K562 (cell line): Measurements from ENCODE around the gene SEBOX. TPM values are rescaled to one million over a fixed set of nuclear protein-coding genes. Genes with fewer than 3 reads are reported as not detected.
A peak's percentile ranks its signal among the peaks of the same experiment; 100 is the strongest.

Experiments used
- CCNT2 ChIP-seq: IDR thresholded peaks from 2 replicates; pipeline ENCODE4 v1.6.1; 2011; ENCODE audit warnings: borderline replicate concordance, low read depth, mild to moderate bottlenecking, moderate library complexity, mixed read lengths, low read length; ENCODE audit not compliant: insufficient read length; ENCODE audit errors: extremely low read depth
- CXXC5 ChIP-seq: fragments of 250-450 bp; sonication (Bioruptor Pico); IDR thresholded peaks from 2 replicates; pipeline ENCODE4 v1.8.0; 2022; ENCODE audit warnings: inconsistent platforms, mild to moderate bottlenecking, moderate library complexity
- HDAC1 ChIP-seq, 2 experiments: fragments of 450-650 bp; IDR thresholded peaks; 2 replicates each; pipeline ENCODE4 v1.6.1; 2016 to 2017; ENCODE audit warnings: inconsistent platforms in 1 of 2, mild to moderate bottlenecking in 1 of 2, moderate library complexity in 1 of 2
- IFI16 ChIP-seq: fragments of 250-450 bp; sonication (Bioruptor Pico); IDR thresholded peaks from 2 replicates; pipeline ENCODE4 v2.1.2; 2022; ENCODE audit warnings: mild to moderate bottlenecking, inconsistent platforms
- NONO ChIP-seq, 2 experiments: fragments of 200-400 bp in 1 of 2; fragments of 450-650 bp in 1 of 2; formaldehyde crosslinking in 1 of 2; IDR thresholded peaks; 2 replicates each; pipeline ENCODE4 v1.6.1; 2017; ENCODE audit warnings: low read depth in 2 of 2, mild to moderate bottlenecking in 2 of 2, moderate library complexity in 2 of 2, low read length in 1 of 2
- PCBP1 ChIP-seq: fragments of 200-400 bp; formaldehyde crosslinking; IDR thresholded peaks from 2 replicates; pipeline ENCODE4 v1.6.1; 2018; ENCODE audit warnings: mild to moderate bottlenecking, low read depth, low read length; ENCODE audit not compliant: poor library complexity, severe bottlenecking
- PHF8 ChIP-seq: fragments of 200-600 bp; sonication (generic); IDR thresholded peaks from 2 replicates; pipeline ENCODE4 v1.6.1; 2012; ENCODE audit warnings: mixed run types, mild to moderate bottlenecking, inconsistent platforms, low read length, moderate library complexity, borderline replicate concordance
- POLR2A ChIP-seq: fragments of 450-650 bp; conservative IDR thresholded peaks from 2 replicates; pipeline ENCODE4 v1.6.1; 2016
- RFX1 ChIP-seq: fragments of 450-650 bp; IDR thresholded peaks from 2 replicates; pipeline ENCODE4 v1.6.1; 2016; ENCODE audit warnings: mild to moderate bottlenecking, moderate library complexity
- SAFB ChIP-seq: fragments of 200-400 bp; formaldehyde crosslinking; IDR thresholded peaks from 2 replicates; pipeline ENCODE4 v1.6.1; 2017; ENCODE audit warnings: low read depth, low read length, borderline replicate concordance
- SMAD3 ChIP-seq: fragments of 450-650 bp; formaldehyde crosslinking; conservative IDR thresholded peaks from 2 replicates; pipeline ENCODE4 v1.4.0; 2020; ENCODE audit warnings: mild to moderate bottlenecking
- TBP ChIP-seq: optimal IDR thresholded peaks from 2 replicates; pipeline ENCODE3; 2011; ENCODE audit warnings: low read depth, low read length, improper control_type of control experiment
- TRIM24 ChIP-seq, 2 experiments: fragments of 450-650 bp; IDR thresholded peaks; 2 replicates each; pipeline ENCODE4 v1.6.1; 2016
- ZFX ChIP-seq: sonication (generic); formaldehyde crosslinking; IDR thresholded peaks from 2 replicates; pipeline ENCODE4 v1.8.0; 2022; ENCODE audit warnings: mild to moderate bottlenecking, missing genetic modification reagents, moderate library complexity
- polyA plus RNA-seq, 8 experiments: library from polyadenylated mRNA; depleted of rRNA in 4 of 8; stranded (reverse) in 5 of 8; unstranded in 3 of 8; fragments of >200 nt; fragmentation: Nextera tagmentation in 2 of 8; fragmentation: Illumina TruSeq in 1 of 8; extraction: Ambion mirVana in 2 of 8; extraction: Trizol in 1 of 8; gene quantifications; 2 replicates each; pipeline versions ENCODE4 v1.2.1 to v1.2.3, GENCODE V29; 2011 to 2014; ENCODE audit warnings: inconsistent platforms in 1 of 8, missing spikeins in 1 of 8
- total RNA-seq, 7 experiments: library from RNA; depleted of rRNA in 6 of 7; stranded (reverse); fragments of >200 nt in 6 of 7; fragmentation: Illumina TruSeq in 2 of 7; extraction: Trizol in 2 of 7; gene quantifications; 2 replicates each; pipeline versions ENCODE4 v1.2.1 to v1.2.3, GENCODE V29; 2011 to 2021; ENCODE audit warnings: low replicate concordance in 1 of 7
- TF ChIP-seq, protein P1 (sequence below), 2 experiments: fragments of 450-650 bp in 1 of 2; IDR thresholded peaks; 2 replicates each; pipeline ENCODE4 v1.6.1; 2011 to 2017; ENCODE audit warnings: low read depth in 2 of 2, antibody characterized with exemption in 1 of 2, borderline replicate concordance in 1 of 2, low read length in 1 of 2, mild to moderate bottlenecking in 1 of 2, mixed read lengths in 1 of 2; ENCODE audit not compliant: control insufficient read depth in 1 of 2
- TF ChIP-seq, protein P2 (sequence below), 2 experiments: fragments of 250-450 bp in 1 of 2; fragments of 450-650 bp in 1 of 2; sonication (Bioruptor Pico) in 1 of 2; IDR thresholded peaks; 2 replicates each; pipeline versions ENCODE4 v1.6.1 to v1.8.0; 2016 to 2021; ENCODE audit warnings: mild to moderate bottlenecking in 2 of 2, moderate library complexity in 2 of 2, missing compliant biosample characterization in 1 of 2, missing genetic modification characterization in 1 of 2
- TF ChIP-seq, protein P3 (sequence below), 3 experiments: fragments of 200-800 bp in 1 of 3; sonication (Bioruptor generic) in 1 of 3; sonication (generic) in 1 of 3; formaldehyde crosslinking in 1 of 3; IDR thresholded peaks; 2 replicates each; pipeline versions ENCODE4 v1.6.1 to v1.8.0; 2016 to 2022; ENCODE audit warnings: mild to moderate bottlenecking in 2 of 3, missing compliant biosample characterization in 2 of 3, missing genetic modification characterization in 2 of 3, missing genetic modification reagents in 1 of 3
- TF ChIP-seq, protein P4 (sequence below), 2 experiments: fragments of 450-650 bp; conservative IDR thresholded peaks; 2 replicates each; pipeline ENCODE4 v1.6.1; 2017; ENCODE audit warnings: mild to moderate bottlenecking in 2 of 2, moderate library complexity in 2 of 2

SEBOX gene
- total and polyA plus RNA-seq, 9 of the 15 experiments (the other 6 are each of a cell fraction or from before 2014, with no cell fraction given) = not detected

DNA sequence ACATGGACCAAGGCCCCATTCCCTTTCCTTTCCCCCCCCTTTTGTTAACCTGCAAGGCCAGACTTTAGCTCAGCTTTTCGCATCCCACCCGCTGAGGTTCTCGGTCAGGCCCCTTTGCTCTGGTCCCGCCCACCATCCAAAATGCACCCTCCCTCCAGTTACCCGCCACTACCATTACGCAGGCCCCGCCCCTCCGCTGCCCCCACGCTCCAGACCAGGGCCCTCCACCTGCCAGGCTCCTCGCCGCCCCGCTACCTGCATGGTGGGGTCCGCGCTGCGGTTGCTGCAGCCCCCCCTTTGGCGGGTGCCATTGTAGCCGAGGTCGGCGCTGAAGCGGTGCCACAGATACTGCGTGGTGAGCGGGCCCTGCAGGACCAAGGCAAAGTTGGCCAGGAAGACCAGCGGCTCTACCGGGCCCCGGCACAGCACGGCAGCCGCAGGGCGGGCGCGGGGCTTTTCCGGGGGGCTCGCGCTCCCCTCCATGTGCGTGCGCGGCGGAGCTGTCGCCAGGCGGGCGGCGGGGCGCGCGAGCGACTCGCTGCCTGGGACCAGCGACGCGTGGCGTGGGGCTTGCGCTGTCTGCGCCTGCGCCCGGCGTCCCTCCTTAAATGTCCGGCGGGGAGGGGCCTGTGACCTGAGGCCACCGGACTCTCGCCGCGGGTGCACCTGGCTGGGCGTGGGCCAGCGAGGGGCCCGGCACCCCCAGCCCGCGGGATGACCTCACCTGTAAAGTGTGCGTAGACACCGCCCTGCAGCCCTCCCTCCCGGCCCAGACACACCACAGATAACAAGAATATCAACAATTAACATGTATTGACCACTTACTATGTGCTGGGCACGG, 40.9 kb upstream of the SEBOX start, which contains the start of gene SLC46A1 (continued):
- no peak for TF ChIP-seq SMAD3 (CRISPR knock-in tag)
- peak; percentile 36 for TF ChIP-seq CCNT2
- TF ChIP-seq HDAC1 (IDR thresholded peaks at IDR 0.05) = 0 out of 4 replicates have a peak, but pooled peaks of 1 of the 2 experiments have one; percentile 40
- peak; percentile 32 for TF ChIP-seq PCBP1
- peak; percentile 54; the same call in 1 of the 2 replicates for TF ChIP-seq POLR2A
- peak; percentile 71; the same call in 1 of the 2 replicates for TF ChIP-seq PHF8
- TF ChIP-seq IFI16 (CRISPR knock-in tag) = no peak
- TF ChIP-seq, protein P1, sequence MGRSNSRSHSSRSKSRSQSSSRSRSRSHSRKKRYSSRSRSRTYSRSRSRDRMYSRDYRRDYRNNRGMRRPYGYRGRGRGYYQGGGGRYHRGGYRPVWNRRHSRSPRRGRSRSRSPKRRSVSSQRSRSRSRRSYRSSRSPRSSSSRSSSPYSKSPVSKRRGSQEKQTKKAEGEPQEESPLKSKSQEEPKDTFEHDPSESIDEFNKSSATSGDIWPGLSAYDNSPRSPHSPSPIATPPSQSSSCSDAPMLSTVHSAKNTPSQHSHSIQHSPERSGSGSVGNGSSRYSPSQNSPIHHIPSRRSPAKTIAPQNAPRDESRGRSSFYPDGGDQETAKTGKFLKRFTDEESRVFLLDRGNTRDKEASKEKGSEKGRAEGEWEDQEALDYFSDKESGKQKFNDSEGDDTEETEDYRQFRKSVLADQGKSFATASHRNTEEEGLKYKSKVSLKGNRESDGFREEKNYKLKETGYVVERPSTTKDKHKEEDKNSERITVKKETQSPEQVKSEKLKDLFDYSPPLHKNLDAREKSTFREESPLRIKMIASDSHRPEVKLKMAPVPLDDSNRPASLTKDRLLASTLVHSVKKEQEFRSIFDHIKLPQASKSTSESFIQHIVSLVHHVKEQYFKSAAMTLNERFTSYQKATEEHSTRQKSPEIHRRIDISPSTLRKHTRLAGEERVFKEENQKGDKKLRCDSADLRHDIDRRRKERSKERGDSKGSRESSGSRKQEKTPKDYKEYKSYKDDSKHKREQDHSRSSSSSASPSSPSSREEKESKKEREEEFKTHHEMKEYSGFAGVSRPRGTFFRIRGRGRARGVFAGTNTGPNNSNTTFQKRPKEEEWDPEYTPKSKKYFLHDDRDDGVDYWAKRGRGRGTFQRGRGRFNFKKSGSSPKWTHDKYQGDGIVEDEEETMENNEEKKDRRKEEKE (IDR thresholded peaks at IDR 0.05; ENCODE audit: borderline replicate concordance in 1 of 2, control insufficient read depth in 1 of 2, low read depth in 2 of 2, low read length in 1 of 2) = no peak
- TF ChIP-seq, protein P2, sequence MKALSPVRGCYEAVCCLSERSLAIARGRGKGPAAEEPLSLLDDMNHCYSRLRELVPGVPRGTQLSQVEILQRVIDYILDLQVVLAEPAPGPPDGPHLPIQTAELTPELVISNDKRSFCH (CRISPR knock-in tag; IDR thresholded peaks at IDR 0.05) = no peak
- TF ChIP-seq, protein P2 (tag; IDR thresholded peaks at IDR 0.05) = peak; percentile 17; the same call in 1 of the 2 replicates
- peak; percentile 61 for TF ChIP-seq CXXC5 (CRISPR knock-in tag)
- no peak for TF ChIP-seq RFX1
- TF ChIP-seq, protein P3, sequence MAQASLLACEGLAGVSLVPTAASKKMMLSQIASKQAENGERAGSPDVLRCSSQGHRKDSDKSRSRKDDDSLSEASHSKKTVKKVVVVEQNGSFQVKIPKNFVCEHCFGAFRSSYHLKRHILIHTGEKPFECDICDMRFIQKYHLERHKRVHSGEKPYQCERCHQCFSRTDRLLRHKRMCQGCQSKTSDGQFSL (CRISPR knock-in tag; IDR thresholded peaks at IDR 0.05) = peak; percentile 80
- TF ChIP-seq, protein P3 (tag; IDR thresholded peaks at IDR 0.05) = no peak
- TF ChIP-seq, protein P4, sequence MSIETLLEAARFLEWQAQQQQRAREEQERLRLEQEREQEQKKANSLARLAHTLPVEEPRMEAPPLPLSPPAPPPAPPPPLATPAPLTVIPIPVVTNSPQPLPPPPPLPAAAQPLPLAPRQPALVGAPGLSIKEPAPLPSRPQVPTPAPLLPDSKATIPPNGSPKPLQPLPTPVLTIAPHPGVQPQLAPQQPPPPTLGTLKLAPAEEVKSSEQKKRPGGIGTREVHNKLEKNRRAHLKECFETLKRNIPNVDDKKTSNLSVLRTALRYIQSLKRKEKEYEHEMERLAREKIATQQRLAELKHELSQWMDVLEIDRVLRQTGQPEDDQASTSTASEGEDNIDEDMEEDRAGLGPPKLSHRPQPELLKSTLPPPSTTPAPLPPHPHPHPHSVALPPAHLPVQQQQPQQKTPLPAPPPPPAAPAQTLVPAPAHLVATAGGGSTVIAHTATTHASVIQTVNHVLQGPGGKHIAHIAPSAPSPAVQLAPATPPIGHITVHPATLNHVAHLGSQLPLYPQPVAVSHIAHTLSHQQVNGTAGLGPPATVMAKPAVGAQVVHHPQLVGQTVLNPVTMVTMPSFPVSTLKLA (conservative IDR thresholded peaks at IDR 0.05) = peak in 1 of 2 experiments; percentile 54; a peak in 2 of 4 replicates
- peak in 1 of 2 experiments; percentile 83; a peak in 1 of 4 replicates for TF ChIP-seq NONO (IDR thresholded peaks at IDR 0.05; ENCODE audit: low read depth in 2 of 2, low read length in 1 of 2)
- TF ChIP-seq TBP = peak; percentile 21
- TF ChIP-seq ZFX (CRISPR knock-in tag) = peak; percentile 35; the same call in 1 of the 2 replicates
- TF ChIP-seq TRIM24 (IDR thresholded peaks at IDR 0.05) = no peak
- peak; percentile 60 for TF ChIP-seq SAFB
